NB4 (cell line): ENCODE measurements around the gene NTM.

Source experiments
- CTCF ChIP-seq: IDR thresholded peaks from one replicate; pipeline ENCODE4 v1.5.1; 2012; ENCODE audit warnings: low read depth, low read length
- POLR2A ChIP-seq: IDR thresholded peaks from 2 replicates; pipeline ENCODE4 v1.6.1; 2011; ENCODE audit warnings: mild to moderate bottlenecking; ENCODE audit not compliant: insufficient read length; ENCODE audit errors: extremely low read depth

- TF ChIP-seq CTCF = no peak
- no peak for TF ChIP-seq POLR2A
Measured at GRCh38 chr11:131999084-131999483, 628.7 kb downstream of the NTM start.
